Measurements from ENCODE around the gene METRN. TPM values are rescaled to one million over a fixed set of nuclear protein-coding genes. Genes with fewer than 3 reads are reported as not detected.

The METRN gene
- total and polyA plus RNA-seq, 2 of the 4 experiments (the other 2 are of a cell fraction), result 6.1 to 48.2 TPM

- H3K23ac ChIP-seq (ENCODE audit: low read depth, low read length), result no peak overlapping the region
These were observed 44.4 kb downstream of the METRN start for GRCh38 chr16:759110-759910.

More at GRCh38 chr16:759110-759910, 44.4 kb downstream of the METRN start:
- no peak for ATAC-seq (ENCODE audit: low read depth)
- Histone ChIP-seq H2BK15ac (ENCODE audit: low read depth, low read length) (no peak overlapping the region), H2BK120ac (ENCODE audit: low read depth, low read length) (no peak overlapping the region), H4K20me1 (ENCODE audit: insufficient read depth, low read length) (no peaks in the 10 kb centered on the region), H3K9me3 (ENCODE audit: control insufficient read depth, insufficient read depth, low read length) (peaks cover 3% of the 10 kb centered on the region), H2AK9ac (replicated peaks; ENCODE audit: low read depth, low read length, poor library complexity) (no peak overlapping the region), H3K4me1 (ENCODE audit: control insufficient read depth, insufficient read depth, low read length) (no peaks in the 10 kb centered on the region), H3K56ac (ENCODE audit: extremely low read depth, insufficient read depth, low read length) (no peak overlapping the region), H3K79me1 (ENCODE audit: low read depth in 1 of 2, low read length in 2 of 2) (no peaks in the 10 kb centered on the region), H4K5ac (ENCODE audit: low read depth, low read length) (no peak overlapping the region), H2BK20ac (ENCODE audit: low read depth, low read length) (no peak overlapping the region), H3K14ac (replicated peaks; ENCODE audit: low read depth, low read length) (no peak overlapping the region), H2AK5ac (ENCODE audit: low read depth, low read length) (no peak overlapping the region), H3K27me3 (ENCODE audit: control insufficient read depth, insufficient read depth, low read length) (peaks cover 4% of the 10 kb centered on the region; the same call in 1 of the 2 replicates), H3K18ac (ENCODE audit: low read depth, low read length) (no peak overlapping the region), H2BK5ac (ENCODE audit: low read depth, low read length, poor library complexity, severe bottlenecking) (no peak overlapping the region), H3K4me2 (ENCODE audit: low read depth, low read length) (no peak overlapping the region), H3K9ac (ENCODE audit: low read depth, low read length) (no peak overlapping the region), H3K36me3 (ENCODE audit: control insufficient read depth, insufficient read depth, low read length) (no peaks in the 10 kb centered on the region), H3K27ac (ENCODE audit: insufficient read depth, low read length) (no peak overlapping the region), H4K91ac (ENCODE audit: insufficient read depth, low read depth, low read length) (no peak overlapping the region), H3K4me3 (ENCODE audit: insufficient read depth, low read depth, low read length) (no peak overlapping the region), H2AFZ (replicated peaks; ENCODE audit: low read length, poor library complexity) (no peak overlapping the region), H4K8ac (ENCODE audit: low read depth in 2 of 2, low read length in 2 of 2) (no peak overlapping the region), H3K4ac (ENCODE audit: low read depth, low read length) (no peak overlapping the region), H3K9me1 (ENCODE audit: insufficient read depth, low read length) (no peaks in the 10 kb centered on the region)
- ChIA-PET POLR2A (ENCODE audit: unreplicated experiment) (interaction anchor here (0.5 kb wide), 1 partner anchor 222 kb away, joined by 5 read pairs; no protein-coding TSS in a partner anchor), CTCF (no interaction called here)
- no TSS peak for BruUV-seq (replicated peaks)
- no peak for DNase-seq
- in situ Hi-C loops (cut with MboI; ENCODE audit: low sequenced_read_pairs), result no loop called here
- dilution Hi-C loops (cut with HindIII; ENCODE audit: low sequenced_read_pairs, unreplicated experiment), result no loop called here
- intact Hi-C loops (cut with micrococcal nuclease), result no loop called here
- 78% methylated on average over 20 of the region's 34 CpGs; no CpG with 5 or more reads in 1 of the 2 experiments for WGBS, 2 experiments (ENCODE audit: extremely low coverage in 2 of 2, insufficient read length in 1 of 2)
- TF ChIP-seq MXI1 (IDR thresholded peaks at IDR 0.05; ENCODE audit: borderline replicate concordance, low read depth, low read length) (no peak), RFX5 (IDR thresholded peaks at IDR 0.05; ENCODE audit: low read depth, low read length) (no peak), NFE2L2 (IDR thresholded peaks at IDR 0.05; ENCODE audit: low read depth, low read length) (no peak), MAFK (IDR thresholded peaks at IDR 0.05; ENCODE audit: low read depth, low read length) (no peak), MAZ (IDR thresholded peaks at IDR 0.05; ENCODE audit: borderline replicate concordance, low read depth, low read length) (no peak), CHD1 (IDR thresholded peaks at IDR 0.05; ENCODE audit: low read depth, low read length) (no peak)
